Measurements from ENCODE around the gene EMILIN1. TPM values are rescaled to one million over a fixed set of nuclear protein-coding genes. Genes with fewer than 3 reads are reported as not detected.
"Not testable (repeated sequence)": the region's sequence is repeated elsewhere in the genome, so short reads cannot be mapped to it uniquely, and the experiment has no call there.

EMILIN1 gene
- total RNA-seq, 1 experiment from 2014 or later, result 0.19 TPM

DNA sequence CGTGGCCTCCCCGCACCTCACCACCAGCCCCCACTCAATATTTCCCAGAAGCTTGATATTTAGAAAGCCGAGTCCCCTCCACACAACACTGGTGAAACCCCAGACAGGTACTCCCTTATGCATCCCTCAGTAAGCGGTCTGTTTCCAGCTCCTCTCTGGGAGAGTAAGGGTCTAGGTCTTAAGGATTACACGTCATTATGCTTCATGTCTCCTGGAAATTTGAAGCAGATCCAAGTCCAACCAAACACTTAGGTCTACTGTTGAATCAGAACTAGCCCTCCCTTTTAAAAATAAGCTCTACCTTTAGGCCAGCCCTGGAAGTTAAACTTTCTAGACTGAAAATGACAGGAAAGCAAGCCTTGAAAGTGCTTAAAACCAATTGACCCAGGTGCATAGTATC, 5.5 kb upstream of the EMILIN1 start:
- Mint-ChIP-seq H3K4me3 (ENCODE audit: low read depth, unreplicated experiment) (peak overlapping the region; percentile 85), H3K4me1 (ENCODE audit: low read depth, unreplicated experiment) (peaks cover 20% of the 10 kb centered on the region), H3K27ac (ENCODE audit: unreplicated experiment) (no peak overlapping the region), H3K36me3 (ENCODE audit: insufficient read depth, unreplicated experiment) (peaks cover 35% of the 10 kb centered on the region), H3K9me3 (ENCODE audit: low read depth, unreplicated experiment) (no peaks in the 10 kb centered on the region), H3K27me3 (ENCODE audit: unreplicated experiment) (peaks cover 47% of the 10 kb centered on the region)
- CTCF ChIA-PET, result interaction anchor here (0.8 kb wide), 1 partner anchor 8 kb away, joined by 3 read pairs; no protein-coding TSS in a partner anchor
- intact Hi-C loops (cut with micrococcal nuclease; ENCODE audit: unreplicated experiment), result no loop called here
- BruUV-seq (replicated peaks), result no TSS peak
- DNase-seq, result no peak
- no peak for TF ChIP-seq CTCF (IDR thresholded peaks at IDR 0.05; ENCODE audit: unreplicated experiment)

GRCh38 chr2:27073782-27074181, 4.6 kb upstream of the EMILIN1 start:
- H3K27me3 Mint-ChIP-seq (ENCODE audit: unreplicated experiment), result peaks cover 56% of the 10 kb centered on the region

GRCh38 chr2:27074738-27075565, 3.5 kb upstream of the EMILIN1 start:
- no peak for TF ChIP-seq CTCF (IDR thresholded peaks at IDR 0.05; ENCODE audit: unreplicated experiment)
- H3K4me1 Mint-ChIP-seq (ENCODE audit: low read depth, unreplicated experiment), result peaks cover 10% of the 10 kb centered on the region
- no peak overlapping the region for H3K27ac Mint-ChIP-seq (ENCODE audit: unreplicated experiment)
- peaks cover 20% of the 10 kb centered on the region for H3K36me3 Mint-ChIP-seq (ENCODE audit: insufficient read depth, unreplicated experiment)
- no peaks in the 10 kb centered on the region for H3K9me3 Mint-ChIP-seq (ENCODE audit: low read depth, unreplicated experiment)
- H3K27me3 Mint-ChIP-seq (ENCODE audit: unreplicated experiment), result peaks cover 60% of the 10 kb centered on the region
- intact Hi-C loops (cut with micrococcal nuclease; ENCODE audit: unreplicated experiment), result no loop called here
- CTCF ChIA-PET, result no interaction called here
- no peak for DNase-seq
- H3K4me3 Mint-ChIP-seq (ENCODE audit: low read depth, unreplicated experiment), result no peak overlapping the region
- no TSS peak for BruUV-seq (replicated peaks)

More at GRCh38 chr2:27073782-27074181, 4.6 kb upstream of the EMILIN1 start:
- Mint-ChIP-seq H3K4me1 (ENCODE audit: low read depth, unreplicated experiment) (peaks cover 20% of the 10 kb centered on the region), H3K9me3 (ENCODE audit: low read depth, unreplicated experiment) (no peaks in the 10 kb centered on the region), H3K36me3 (ENCODE audit: insufficient read depth, unreplicated experiment) (peaks cover 31% of the 10 kb centered on the region), H3K4me3 (ENCODE audit: low read depth, unreplicated experiment) (no peak overlapping the region), H3K27ac (ENCODE audit: unreplicated experiment) (no peak overlapping the region)
- CTCF ChIA-PET, result interaction anchor here (0.6 kb wide), 1 partner anchor 119 kb away, joined by 3 read pairs; no protein-coding TSS in a partner anchor
- no peak for TF ChIP-seq CTCF (IDR thresholded peaks at IDR 0.05; ENCODE audit: unreplicated experiment)
- no peak for DNase-seq
- no TSS peak for BruUV-seq (replicated peaks)
- intact Hi-C loops (cut with micrococcal nuclease; ENCODE audit: unreplicated experiment), result no loop called here

DNA sequence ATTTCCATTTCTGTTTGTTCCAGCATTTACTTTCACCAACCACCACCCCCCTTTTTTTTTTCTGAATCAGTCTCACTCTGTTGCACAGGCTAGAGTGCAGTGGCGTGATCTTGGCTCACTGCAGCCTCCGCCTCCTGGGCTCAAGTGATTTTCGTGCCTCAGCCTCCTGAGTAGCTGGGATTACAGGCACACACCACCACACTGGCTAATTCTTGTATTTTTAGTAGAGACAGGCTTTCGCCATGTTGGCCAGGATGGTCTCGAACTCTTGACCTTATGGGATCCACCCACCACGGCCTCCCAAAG, 2.9 kb upstream of the EMILIN1 start:
- H3K9me3 Mint-ChIP-seq (ENCODE audit: low read depth, unreplicated experiment); H3K4me1 Mint-ChIP-seq (ENCODE audit: low read depth, unreplicated experiment); H3K27ac Mint-ChIP-seq (ENCODE audit: unreplicated experiment); DNase-seq; CTCF ChIA-PET; BruUV-seq (replicated peaks); H3K4me3 Mint-ChIP-seq (ENCODE audit: low read depth, unreplicated experiment); intact Hi-C loops (cut with micrococcal nuclease; ENCODE audit: unreplicated experiment): not testable (repeated sequence)
- H3K27me3 Mint-ChIP-seq (ENCODE audit: unreplicated experiment), result peaks cover 60% of the 10 kb centered on the region
- H3K36me3 Mint-ChIP-seq (ENCODE audit: insufficient read depth, unreplicated experiment), result peaks cover 17% of the 10 kb centered on the region

- DNase-seq, result no peak
- no peaks in the 10 kb centered on the region for H3K9me3 Mint-ChIP-seq (ENCODE audit: low read depth, unreplicated experiment)
- BruUV-seq (replicated peaks), result no TSS peak
- peaks cover 60% of the 10 kb centered on the region for H3K27me3 Mint-ChIP-seq (ENCODE audit: unreplicated experiment)
- no peak overlapping the region for H3K4me3 Mint-ChIP-seq (ENCODE audit: low read depth, unreplicated experiment)
- CTCF ChIA-PET, result no interaction called here
- peaks cover 9% of the 10 kb centered on the region for H3K36me3 Mint-ChIP-seq (ENCODE audit: insufficient read depth, unreplicated experiment)
- peaks cover 9% of the 10 kb centered on the region for H3K4me1 Mint-ChIP-seq (ENCODE audit: low read depth, unreplicated experiment)
- intact Hi-C loops (cut with micrococcal nuclease; ENCODE audit: unreplicated experiment), result no loop called here
- TF ChIP-seq CTCF (IDR thresholded peaks at IDR 0.05; ENCODE audit: unreplicated experiment), result no peak
- H3K27ac Mint-ChIP-seq (ENCODE audit: unreplicated experiment), result no peak overlapping the region
Measured at GRCh38 chr2:27076323-27076722, 2.1 kb upstream of the EMILIN1 start.
